Breast epithelium (tissue), 4 donors: ENCODE results near the gene ZNF213. TPM values are rescaled to one million over a fixed set of nuclear protein-coding genes. Genes with fewer than 3 reads are reported as not detected.

ENCODE experiments used
- DNase-seq, 2 donors: peaks; one replicate each; pipeline ENCODE4 v3.0.0-alpha.2; 2019; ENCODE audit warnings: low spot score in 2 of 2
- H3K27ac ChIP-seq, 2 donors: fragments of 200-600 bp; sonication (generic) in 1 of 2; one replicate each; pipeline ENCODE4 v1.5.1; 2016 to 2019; ENCODE audit warnings: mild to moderate bottlenecking in 1 of 2
- H3K27me3 ChIP-seq, 2 donors: fragments of 200-600 bp; sonication (generic) in 1 of 2; one replicate each; pipeline versions ENCODE4 v1.5.1 to v1.6.0; 2017 to 2019; ENCODE audit warnings: control low read depth in 1 of 2, mild to moderate bottlenecking in 1 of 2
- H3K36me3 ChIP-seq: fragments of 200-600 bp; one replicate; pipeline ENCODE4 v1.5.1; 2019
- H3K4me1 ChIP-seq, 2 donors: fragments of 200-600 bp; sonication (generic); one replicate each; pipeline ENCODE4 v1.5.1; 2016 to 2019; ENCODE audit warnings: control low read depth in 1 of 2
- H3K4me3 ChIP-seq, 3 donors: fragments of 200-600 bp; sonication (generic); 1 replicate in 2 of 3; 2 replicates in 1 of 3; pipeline ENCODE4 v1.5.1; 2016 to 2019; ENCODE audit warnings: mild to moderate bottlenecking in 3 of 3, moderate library complexity in 2 of 3
- H3K9me3 ChIP-seq, 2 donors: fragments of 200-600 bp; sonication (generic) in 1 of 2; one replicate each; pipeline ENCODE4 v1.5.1; 2016 to 2019; ENCODE audit warnings: control low read depth in 1 of 2
- POLR2A ChIP-seq: fragments of 450-650 bp; IDR thresholded peaks from one replicate; pipeline ENCODE4 v1.6.1; 2016; ENCODE audit warnings: antibody characterized with exemption, mild to moderate bottlenecking, moderate library complexity
- POLR2AphosphoS5 ChIP-seq, 3 donors: sonication (generic); formaldehyde crosslinking; IDR thresholded peaks; one replicate each; pipeline ENCODE4 v1.6.1; 2017; ENCODE audit warnings: antibody characterized with exemption in 3 of 3
- intact Hi-C: fragments of 100-400 bp; cut with DNase I; formaldehyde crosslinking; loops from one replicate; pipeline ENCODE4 v1.15.1; 2023; ENCODE audit warnings: low total_unique reads
- total RNA-seq, 3 donors: library from RNA; depleted of rRNA; stranded (reverse); fragments of >200 nt; gene quantifications; one replicate each; pipeline ENCODE4 v1.1.0, GENCODE V29; 2016
- TF ChIP-seq, protein P1 (sequence below), 3 donors: fragments of 450-650 bp; IDR thresholded peaks; one replicate each; pipeline ENCODE4 v1.5.1; 2016 to 2017; ENCODE audit warnings: antibody characterized with exemption in 3 of 3, mild to moderate bottlenecking in 3 of 3, moderate library complexity in 3 of 3

Gene ZNF213
- total RNA-seq, 3 donors from 2014 or later: 4.0 to 5.6 (median 5.6) TPM

- Histone ChIP-seq H3K4me3 (no peak overlapping the region), H3K9me3 (no peaks in the 10 kb centered on the region), H3K27me3 (no peaks in the 10 kb centered on the region), H3K4me1 (peaks cover 3 to 15% of the 10 kb centered on the region in 2 donors), H3K36me3 (no peaks in the 10 kb centered on the region), H3K27ac (no peak overlapping the region)
- TF ChIP-seq, protein P1, sequence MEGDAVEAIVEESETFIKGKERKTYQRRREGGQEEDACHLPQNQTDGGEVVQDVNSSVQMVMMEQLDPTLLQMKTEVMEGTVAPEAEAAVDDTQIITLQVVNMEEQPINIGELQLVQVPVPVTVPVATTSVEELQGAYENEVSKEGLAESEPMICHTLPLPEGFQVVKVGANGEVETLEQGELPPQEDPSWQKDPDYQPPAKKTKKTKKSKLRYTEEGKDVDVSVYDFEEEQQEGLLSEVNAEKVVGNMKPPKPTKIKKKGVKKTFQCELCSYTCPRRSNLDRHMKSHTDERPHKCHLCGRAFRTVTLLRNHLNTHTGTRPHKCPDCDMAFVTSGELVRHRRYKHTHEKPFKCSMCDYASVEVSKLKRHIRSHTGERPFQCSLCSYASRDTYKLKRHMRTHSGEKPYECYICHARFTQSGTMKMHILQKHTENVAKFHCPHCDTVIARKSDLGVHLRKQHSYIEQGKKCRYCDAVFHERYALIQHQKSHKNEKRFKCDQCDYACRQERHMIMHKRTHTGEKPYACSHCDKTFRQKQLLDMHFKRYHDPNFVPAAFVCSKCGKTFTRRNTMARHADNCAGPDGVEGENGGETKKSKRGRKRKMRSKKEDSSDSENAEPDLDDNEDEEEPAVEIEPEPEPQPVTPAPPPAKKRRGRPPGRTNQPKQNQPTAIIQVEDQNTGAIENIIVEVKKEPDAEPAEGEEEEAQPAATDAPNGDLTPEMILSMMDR (IDR thresholded peaks at IDR 0.05): no peak
- TF ChIP-seq POLR2AphosphoS5 (IDR thresholded peaks at IDR 0.05) (no peak), POLR2A (no peak)
- intact Hi-C loops: no loop called here
- no peak for DNase-seq
Measured at GRCh38 chr16:3115561-3115960, 19.3 kb upstream of the ZNF213 start.

DNA sequence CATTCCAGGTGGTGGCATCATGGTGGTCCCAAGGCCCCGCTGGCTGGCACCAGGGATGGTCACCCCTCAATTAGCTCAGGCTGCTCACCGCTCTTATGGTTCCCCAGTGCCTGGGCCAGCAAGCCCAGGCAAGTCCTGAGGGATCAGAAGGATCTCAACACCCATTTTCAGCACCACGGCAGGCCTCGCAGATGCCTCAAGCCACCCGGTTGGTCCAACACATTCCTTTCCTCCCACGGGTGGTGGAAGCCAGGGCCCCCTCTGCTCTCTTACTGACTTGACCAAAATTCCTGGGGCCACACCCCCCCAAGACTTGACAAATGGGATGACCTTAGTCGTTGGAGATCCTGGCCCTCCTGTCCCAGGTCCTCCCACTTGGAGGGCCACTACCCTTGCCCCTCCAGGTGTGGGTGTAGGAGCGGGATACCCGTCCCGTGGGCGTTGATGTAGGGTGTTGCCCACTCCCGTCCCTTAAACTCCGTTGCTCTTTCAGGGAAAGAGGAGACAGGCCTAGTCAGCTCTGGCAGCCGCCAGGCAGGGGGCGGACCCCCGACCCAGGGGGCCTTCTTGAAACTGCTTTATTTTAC, 16.5 kb upstream of the ZNF213 start:
- no peaks in the 10 kb centered on the region for H3K27me3 ChIP-seq
- H3K9me3 ChIP-seq: no peaks in the 10 kb centered on the region
- H3K4me1 ChIP-seq: peaks cover 0 to 9% of the 10 kb centered on the region in 2 donors
- H3K36me3 ChIP-seq: no peaks in the 10 kb centered on the region
- no peak overlapping the region for H3K4me3 ChIP-seq
- no peak for TF ChIP-seq POLR2A
- TF ChIP-seq, protein P1 (IDR thresholded peaks at IDR 0.05): no peak
- no peak for TF ChIP-seq POLR2AphosphoS5 (IDR thresholded peaks at IDR 0.05)
- no peak overlapping the region for H3K27ac ChIP-seq
- intact Hi-C loops: no loop called here
- DNase-seq: peak in 1 of 2 donors; percentile 52

GRCh38 chr16:3118846-3119245, 16.0 kb upstream of the ZNF213 start:
- Histone ChIP-seq H3K27me3 (no peaks in the 10 kb centered on the region), H3K4me1 (peaks cover 0 to 4% of the 10 kb centered on the region in 2 donors), H3K27ac (no peak overlapping the region), H3K36me3 (no peaks in the 10 kb centered on the region), H3K9me3 (no peaks in the 10 kb centered on the region), H3K4me3 (no peak overlapping the region)
- intact Hi-C loops: no loop called here
- TF ChIP-seq POLR2AphosphoS5 (IDR thresholded peaks at IDR 0.05) (no peak), POLR2A (no peak)
- TF ChIP-seq, protein P1 (IDR thresholded peaks at IDR 0.05): no peak
- no peak for DNase-seq

GRCh38 chr16:3119286-3119685, 15.5 kb upstream of the ZNF213 start:
- H3K27me3 ChIP-seq: no peaks in the 10 kb centered on the region
- H3K4me1 ChIP-seq: no peaks in the 10 kb centered on the region
- DNase-seq: no peak
- no peak overlapping the region for H3K27ac ChIP-seq
- TF ChIP-seq POLR2A (no peak), POLR2AphosphoS5 (IDR thresholded peaks at IDR 0.05) (no peak)
- TF ChIP-seq, protein P1 (IDR thresholded peaks at IDR 0.05): no peak
- H3K9me3 ChIP-seq: no peaks in the 10 kb centered on the region
- intact Hi-C loops: no loop called here
- no peaks in the 10 kb centered on the region for H3K36me3 ChIP-seq
- no peak overlapping the region for H3K4me3 ChIP-seq

DNA sequence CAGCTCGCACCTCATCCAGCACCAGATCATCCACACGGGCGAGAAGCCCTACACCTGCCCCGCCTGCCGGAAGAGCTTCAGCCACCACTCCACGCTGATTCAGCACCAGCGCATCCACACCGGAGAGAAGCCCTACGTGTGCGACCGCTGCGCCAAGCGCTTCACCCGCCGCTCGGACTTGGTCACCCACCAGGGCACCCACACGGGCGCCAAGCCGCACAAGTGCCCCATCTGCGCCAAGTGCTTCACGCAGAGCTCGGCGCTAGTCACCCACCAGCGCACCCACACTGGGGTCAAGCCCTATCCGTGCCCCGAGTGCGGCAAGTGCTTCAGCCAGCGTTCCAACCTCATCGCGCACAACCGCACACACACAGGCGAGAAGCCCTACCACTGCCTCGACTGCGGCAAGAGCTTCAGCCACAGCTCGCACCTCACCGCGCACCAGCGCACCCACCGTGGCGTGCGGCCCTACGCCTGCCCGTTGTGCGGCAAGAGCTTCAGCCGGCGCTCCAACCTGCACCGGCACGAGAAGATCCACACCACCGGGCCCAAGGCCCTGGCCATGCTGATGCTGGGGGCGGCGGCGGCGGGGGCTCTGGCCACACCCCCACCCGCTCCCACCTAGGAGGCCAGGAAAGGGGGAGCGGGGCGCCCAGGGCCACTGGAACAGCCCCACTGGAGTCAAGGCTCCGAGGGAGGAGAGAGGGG, 15.0 kb upstream of the ZNF213 start:
- no peaks in the 10 kb centered on the region for H3K36me3 ChIP-seq
- H3K4me1 ChIP-seq: no peaks in the 10 kb centered on the region
- no peaks in the 10 kb centered on the region for H3K9me3 ChIP-seq
- no peak for DNase-seq
- H3K27me3 ChIP-seq: no peaks in the 10 kb centered on the region
- intact Hi-C loops: no loop called here
- no peak overlapping the region for H3K4me3 ChIP-seq
- H3K27ac ChIP-seq: no peak overlapping the region
- TF ChIP-seq POLR2A (no peak), POLR2AphosphoS5 (IDR thresholded peaks at IDR 0.05) (no peak)
- TF ChIP-seq, protein P1 (IDR thresholded peaks at IDR 0.05): no peak
